OCI-LY1 (cell line): ENCODE results near the gene GSK3B.
A peak's percentile ranks its signal among the peaks of the same experiment; 100 is the strongest.

ENCODE experiments used
- H2AFZ ChIP-seq: fragments of 200-600 bp; sonication (generic), shearing (Covaris generic); 2 replicates; pipeline ENCODE4 v1.6.0; 2014; ENCODE audit warnings: antibody characterized with exemption, mild to moderate bottlenecking, low read length
- H3F3A ChIP-seq: fragments of 200-600 bp; sonication (generic), shearing (Covaris generic); 2 replicates; pipeline ENCODE4 v1.6.0; 2014; ENCODE audit warnings: mild to moderate bottlenecking, antibody characterized with exemption, low read length, moderate library complexity; ENCODE audit not compliant: insufficient read depth
- H3K27ac ChIP-seq: fragments of 200-600 bp; sonication (generic); 2 replicates; pipeline ENCODE4 v1.5.1; 2014; ENCODE audit warnings: low read length, mixed run types, mild to moderate bottlenecking, low read depth; ENCODE audit not compliant: poor library complexity, severe bottlenecking
- H3K27me3 ChIP-seq: fragments of 200-600 bp; sonication (generic); 2 replicates; pipeline ENCODE4 v1.6.0; 2014; ENCODE audit warnings: antibody characterized with exemption, mild to moderate bottlenecking, low read length, moderate library complexity; ENCODE audit not compliant: insufficient read depth
- H3K36me3 ChIP-seq: fragments of 200-600 bp; sonication (generic); 2 replicates; pipeline ENCODE4 v1.6.1; 2014; ENCODE audit warnings: mild to moderate bottlenecking, antibody characterized with exemption, low read length, moderate library complexity, mixed read lengths; ENCODE audit not compliant: insufficient read depth
- H3K4me1 ChIP-seq: fragments of 200-600 bp; sonication (generic); 2 replicates; pipeline ENCODE4 v1.5.1; 2014; ENCODE audit warnings: mild to moderate bottlenecking, low read length, moderate library complexity; ENCODE audit not compliant: insufficient read depth, severe bottlenecking
- H3K4me2 ChIP-seq: fragments of 200-600 bp; sonication (generic), shearing (Covaris generic); 2 replicates; pipeline ENCODE4 v1.6.1; 2014; ENCODE audit warnings: low read length
- H3K4me3 ChIP-seq: fragments of 200-600 bp; sonication (generic); 2 replicates; pipeline ENCODE4 v1.5.1; 2014; ENCODE audit warnings: low read length, low read depth, mild to moderate bottlenecking, mixed read lengths; ENCODE audit not compliant: poor library complexity, severe bottlenecking
- H3K79me2 ChIP-seq: fragments of 200-600 bp; shearing (Covaris generic); 2 replicates; pipeline ENCODE4 v1.6.1; 2016; ENCODE audit warnings: mixed run types, low read length, mixed read lengths; ENCODE audit not compliant: insufficient read depth
- H3K9ac ChIP-seq: fragments of 200-600 bp; sonication (generic), shearing (Covaris generic); 2 replicates; pipeline ENCODE4 v1.6.1; 2014; ENCODE audit warnings: mild to moderate bottlenecking, low read length, mixed read lengths
- H3K9me2 ChIP-seq: fragments of 200-600 bp; sonication (generic), shearing (Covaris generic); 2 replicates; pipeline ENCODE4 v1.6.1; 2014; ENCODE audit warnings: low read depth, mild to moderate bottlenecking, low read length, mixed read lengths
- H3K9me3 ChIP-seq: fragments of 200-600 bp; shearing (Covaris generic); 2 replicates; pipeline ENCODE4 v1.6.1; 2014; ENCODE audit warnings: low read length, mixed read lengths
- H4K20me1 ChIP-seq: fragments of 200-600 bp; sonication (generic), shearing (Covaris generic); 2 replicates; pipeline ENCODE4 v1.6.0; 2016; ENCODE audit warnings: mild to moderate bottlenecking, low read length; ENCODE audit not compliant: insufficient read depth
- EZH2 ChIP-seq: fragments of 200-600 bp; sonication (generic), shearing (Covaris generic); IDR thresholded peaks from 2 replicates; pipeline ENCODE4 v1.8.0; 2017; ENCODE audit warnings: borderline replicate concordance, mixed run types, mild to moderate bottlenecking, antibody characterized with exemption, low read length, moderate library complexity, mixed read lengths
- TF ChIP-seq, protein P1 (sequence below): fragments of 200-600 bp; sonication (generic), shearing (Covaris generic); IDR thresholded peaks from 2 replicates; pipeline ENCODE4 v1.5.1; 2017; ENCODE audit warnings: mild to moderate bottlenecking, antibody characterized with exemption, low read length, moderate library complexity, mixed read lengths

GSK3B gene

GRCh38 chr3:119937229-119937628 is 157.0 kb downstream of the GSK3B start:
- no peak for TF ChIP-seq EZH2
- TF ChIP-seq, protein P1, sequence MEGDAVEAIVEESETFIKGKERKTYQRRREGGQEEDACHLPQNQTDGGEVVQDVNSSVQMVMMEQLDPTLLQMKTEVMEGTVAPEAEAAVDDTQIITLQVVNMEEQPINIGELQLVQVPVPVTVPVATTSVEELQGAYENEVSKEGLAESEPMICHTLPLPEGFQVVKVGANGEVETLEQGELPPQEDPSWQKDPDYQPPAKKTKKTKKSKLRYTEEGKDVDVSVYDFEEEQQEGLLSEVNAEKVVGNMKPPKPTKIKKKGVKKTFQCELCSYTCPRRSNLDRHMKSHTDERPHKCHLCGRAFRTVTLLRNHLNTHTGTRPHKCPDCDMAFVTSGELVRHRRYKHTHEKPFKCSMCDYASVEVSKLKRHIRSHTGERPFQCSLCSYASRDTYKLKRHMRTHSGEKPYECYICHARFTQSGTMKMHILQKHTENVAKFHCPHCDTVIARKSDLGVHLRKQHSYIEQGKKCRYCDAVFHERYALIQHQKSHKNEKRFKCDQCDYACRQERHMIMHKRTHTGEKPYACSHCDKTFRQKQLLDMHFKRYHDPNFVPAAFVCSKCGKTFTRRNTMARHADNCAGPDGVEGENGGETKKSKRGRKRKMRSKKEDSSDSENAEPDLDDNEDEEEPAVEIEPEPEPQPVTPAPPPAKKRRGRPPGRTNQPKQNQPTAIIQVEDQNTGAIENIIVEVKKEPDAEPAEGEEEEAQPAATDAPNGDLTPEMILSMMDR, result no peak
- Histone ChIP-seq H3K4me3 (peak overlapping the region; percentile 47), H2AFZ (no peak overlapping the region), H3K4me2 (peak overlapping the region; percentile 57), H3K9me3 (no peaks in the 10 kb centered on the region), H3K79me2 (peaks cover 42% of the 10 kb centered on the region), H3K4me1 (peaks cover 16% of the 10 kb centered on the region), H3K36me3 (0 out of 2 replicates have a peak, but pooled peaks cover 3% of the 10 kb centered on the region), H4K20me1 (no peaks in the 10 kb centered on the region), H3K9me2 (no peaks in the 10 kb centered on the region), H3K9ac (peak overlapping the region; percentile 20; the same call in 1 of the 2 replicates), H3F3A (no peaks in the 10 kb centered on the region), H3K27me3 (no peaks in the 10 kb centered on the region), H3K27ac (no peak overlapping the region)

DNA sequence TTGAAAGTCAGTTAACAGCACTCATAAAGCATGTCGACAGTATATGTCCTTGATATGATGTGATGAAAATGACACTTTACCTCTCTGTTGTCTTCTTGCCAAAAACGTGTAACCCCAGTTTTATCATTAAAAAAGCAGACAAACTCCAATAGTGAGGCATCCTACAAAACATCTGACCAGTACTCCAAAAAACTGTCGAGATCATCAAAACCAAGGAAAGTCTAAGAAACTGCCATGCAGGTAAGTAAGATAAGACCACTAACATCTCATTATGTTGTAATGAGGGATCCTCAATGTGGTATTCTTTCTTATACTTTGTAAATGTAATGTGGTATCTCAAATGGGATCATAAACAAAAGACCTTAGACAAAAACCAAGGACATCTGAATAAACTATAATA is 160.0 kb downstream of the GSK3B start:
- H3K36me3 ChIP-seq, result 0 out of 2 replicates have a peak, but pooled peaks cover 3% of the 10 kb centered on the region
- peaks cover 16% of the 10 kb centered on the region for H3K4me1 ChIP-seq
- H3K9me3 ChIP-seq, result no peaks in the 10 kb centered on the region
- peaks cover 42% of the 10 kb centered on the region for H3K79me2 ChIP-seq
- H3K4me3 ChIP-seq, result no peak overlapping the region
- H3K27ac ChIP-seq, result no peak overlapping the region
- H3K27me3 ChIP-seq, result no peaks in the 10 kb centered on the region
- no peak overlapping the region for H3K9ac ChIP-seq
- no peaks in the 10 kb centered on the region for H3K9me2 ChIP-seq
- H3F3A ChIP-seq, result no peaks in the 10 kb centered on the region
- H4K20me1 ChIP-seq, result no peaks in the 10 kb centered on the region
- H2AFZ ChIP-seq, result no peak overlapping the region
- no peak overlapping the region for H3K4me2 ChIP-seq
- TF ChIP-seq, protein P1, result no peak
- TF ChIP-seq EZH2, result no peak

GRCh38 chr3:119933207-119933606 is 161.0 kb downstream of the GSK3B start:
- 0 out of 2 replicates have a peak, but pooled peaks cover 3% of the 10 kb centered on the region for H3K36me3 ChIP-seq
- H3K4me1 ChIP-seq, result peaks cover 13% of the 10 kb centered on the region
- H3K79me2 ChIP-seq, result peaks cover 34% of the 10 kb centered on the region
- no peaks in the 10 kb centered on the region for H3K9me3 ChIP-seq
- H3K9ac ChIP-seq, result no peak overlapping the region
- H2AFZ ChIP-seq, result no peak overlapping the region
- no peaks in the 10 kb centered on the region for H4K20me1 ChIP-seq
- H3K4me3 ChIP-seq, result no peak overlapping the region
- TF ChIP-seq, protein P1, result no peak
- no peak for TF ChIP-seq EZH2
- no peaks in the 10 kb centered on the region for H3K9me2 ChIP-seq
- H3F3A ChIP-seq, result no peaks in the 10 kb centered on the region
- no peak overlapping the region for H3K27ac ChIP-seq
- H3K27me3 ChIP-seq, result no peaks in the 10 kb centered on the region
- H3K4me2 ChIP-seq, result no peak overlapping the region
